ENCODE measurements around the gene TBC1D9.

DNA sequence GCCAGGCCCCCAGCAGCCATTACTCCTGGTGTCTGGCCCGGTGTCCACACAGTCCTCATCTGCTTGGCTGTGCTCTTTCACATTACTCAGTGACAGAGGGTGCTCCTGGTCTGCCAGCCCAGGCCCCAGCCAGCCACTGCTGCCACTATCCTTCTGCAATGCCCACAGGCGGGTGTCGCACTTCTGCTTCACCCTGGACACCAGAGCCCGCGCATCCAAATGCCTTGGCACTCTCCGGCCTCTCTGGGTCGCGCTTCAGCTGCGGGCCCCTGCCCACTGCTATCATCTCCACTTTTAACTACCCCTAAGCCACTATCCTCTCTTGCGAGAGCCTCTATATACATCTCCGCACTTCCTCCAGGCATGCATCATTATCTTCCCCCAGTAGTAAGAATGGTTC is 111.0 kb downstream of the TBC1D9 start:
- no peak for TF ChIP-seq MED1 (CRISPR knock-in tag; IDR thresholded peaks at IDR 0.05)
- TF ChIP-seq ZNF121 (CRISPR knock-in tag; IDR thresholded peaks at IDR 0.05): no peak
- TF ChIP-seq NCOA1 (CRISPR knock-in tag; IDR thresholded peaks at IDR 0.05): no peak
- TF ChIP-seq CTCF (CRISPR knock-in tag; IDR thresholded peaks at IDR 0.05): no peak
- no peak for TF ChIP-seq ZNF235 (CRISPR knock-in tag; IDR thresholded peaks at IDR 0.05; ENCODE audit: borderline replicate concordance)
- TF ChIP-seq ARHGAP35 (CRISPR knock-in tag; IDR thresholded peaks at IDR 0.05; ENCODE audit: borderline replicate concordance): no peak
- no peak for TF ChIP-seq GPN1 (CRISPR knock-in tag; IDR thresholded peaks at IDR 0.05; ENCODE audit: borderline replicate concordance)
- TF ChIP-seq SP2 (CRISPR knock-in tag; IDR thresholded peaks at IDR 0.05): no peak
- TF ChIP-seq, protein P1, sequence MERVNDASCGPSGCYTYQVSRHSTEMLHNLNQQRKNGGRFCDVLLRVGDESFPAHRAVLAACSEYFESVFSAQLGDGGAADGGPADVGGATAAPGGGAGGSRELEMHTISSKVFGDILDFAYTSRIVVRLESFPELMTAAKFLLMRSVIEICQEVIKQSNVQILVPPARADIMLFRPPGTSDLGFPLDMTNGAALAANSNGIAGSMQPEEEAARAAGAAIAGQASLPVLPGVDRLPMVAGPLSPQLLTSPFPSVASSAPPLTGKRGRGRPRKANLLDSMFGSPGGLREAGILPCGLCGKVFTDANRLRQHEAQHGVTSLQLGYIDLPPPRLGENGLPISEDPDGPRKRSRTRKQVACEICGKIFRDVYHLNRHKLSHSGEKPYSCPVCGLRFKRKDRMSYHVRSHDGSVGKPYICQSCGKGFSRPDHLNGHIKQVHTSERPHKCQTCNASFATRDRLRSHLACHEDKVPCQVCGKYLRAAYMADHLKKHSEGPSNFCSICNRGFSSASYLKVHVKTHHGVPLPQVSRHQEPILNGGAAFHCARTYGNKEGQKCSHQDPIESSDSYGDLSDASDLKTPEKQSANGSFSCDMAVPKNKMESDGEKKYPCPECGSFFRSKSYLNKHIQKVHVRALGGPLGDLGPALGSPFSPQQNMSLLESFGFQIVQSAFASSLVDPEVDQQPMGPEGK (CRISPR knock-in tag; IDR thresholded peaks at IDR 0.05): no peak
- TF ChIP-seq ZBTB33 (CRISPR knock-in tag; IDR thresholded peaks at IDR 0.05): no peak
- no peak for TF ChIP-seq RERE (CRISPR knock-in tag; IDR thresholded peaks at IDR 0.05; ENCODE audit: low read depth)

All from HepG2 (cell line).